ENCODE results near the gene MGMT. TPM values are rescaled to one million over a fixed set of nuclear protein-coding genes. Genes with fewer than 3 reads are reported as not detected.

MGMT gene
- total RNA-seq, 1 donor from 2014 or later, result 58.5 TPM

DNA sequence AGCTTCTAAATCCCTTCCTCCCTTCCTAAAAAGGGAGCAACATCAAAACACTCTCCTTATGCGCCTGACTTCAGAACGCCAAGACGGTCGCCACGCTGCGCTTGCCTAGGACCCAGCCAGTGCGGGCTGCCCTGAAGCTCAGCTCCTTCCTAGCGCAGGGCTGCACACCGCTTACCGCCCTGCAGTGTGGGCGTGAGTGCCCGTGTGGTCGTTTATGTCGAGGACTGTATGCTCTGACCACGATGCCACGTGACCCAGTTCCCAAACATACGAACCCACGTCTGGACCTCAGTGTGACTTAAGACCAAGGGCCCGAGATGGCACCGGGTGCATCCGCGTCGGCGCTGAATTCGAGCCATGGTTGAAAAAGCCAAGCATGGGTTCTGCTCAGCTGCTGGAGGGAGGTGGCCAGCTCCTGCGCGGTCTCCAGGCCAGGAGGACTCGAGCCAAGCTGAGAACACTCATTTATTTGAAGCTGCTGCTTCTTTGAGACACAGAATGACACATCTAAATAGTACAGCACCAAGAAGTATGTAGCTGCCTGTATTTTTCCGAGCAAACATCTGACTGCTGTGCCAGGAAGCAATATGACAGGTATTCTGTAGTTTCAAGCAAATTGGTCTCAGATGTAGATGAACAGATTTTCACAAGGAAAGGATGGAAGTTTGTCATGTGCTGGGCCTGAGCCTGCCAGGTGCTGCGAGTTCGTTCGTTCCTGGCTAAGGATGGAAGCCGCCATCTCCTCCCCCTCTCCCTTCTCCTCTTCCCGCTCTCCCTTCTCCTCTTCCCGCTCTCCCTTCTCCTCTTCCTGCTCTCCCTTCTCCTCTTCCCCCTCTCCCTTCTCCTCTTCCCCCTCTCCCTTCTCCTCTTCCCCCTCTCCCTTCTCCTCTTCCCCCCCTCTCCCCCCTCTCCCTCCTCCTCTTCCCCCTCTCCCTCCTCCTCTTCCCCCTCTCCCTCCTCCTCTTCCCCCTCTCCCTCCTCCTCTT is 312.4 kb downstream of the MGMT start:
- DNase-seq (ENCODE audit: low spot score), result no peak
- no peak for ATAC-seq

DNA sequence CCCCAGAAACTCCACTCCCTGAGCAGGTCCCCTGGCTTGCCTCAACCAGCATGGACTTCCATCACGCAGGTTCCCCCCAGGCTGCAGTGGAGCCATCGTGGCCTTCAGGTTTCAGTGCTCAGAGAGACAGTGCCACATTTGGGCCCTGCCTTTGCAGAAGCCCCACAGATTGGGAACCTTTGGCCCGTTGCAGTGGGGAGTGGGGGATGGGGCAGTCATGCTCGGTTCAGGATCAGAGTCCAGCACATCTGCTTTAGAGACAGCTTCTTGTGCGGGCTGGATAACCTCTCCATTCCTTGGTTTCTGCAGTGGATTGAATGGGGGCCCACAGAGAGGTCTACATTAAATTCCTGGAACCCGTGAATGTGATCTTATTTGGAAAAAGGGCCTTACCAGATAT is 313.2 kb downstream of the MGMT start:
- ATAC-seq (no peak), DNase-seq (ENCODE audit: low spot score) (no peak)

DNA sequence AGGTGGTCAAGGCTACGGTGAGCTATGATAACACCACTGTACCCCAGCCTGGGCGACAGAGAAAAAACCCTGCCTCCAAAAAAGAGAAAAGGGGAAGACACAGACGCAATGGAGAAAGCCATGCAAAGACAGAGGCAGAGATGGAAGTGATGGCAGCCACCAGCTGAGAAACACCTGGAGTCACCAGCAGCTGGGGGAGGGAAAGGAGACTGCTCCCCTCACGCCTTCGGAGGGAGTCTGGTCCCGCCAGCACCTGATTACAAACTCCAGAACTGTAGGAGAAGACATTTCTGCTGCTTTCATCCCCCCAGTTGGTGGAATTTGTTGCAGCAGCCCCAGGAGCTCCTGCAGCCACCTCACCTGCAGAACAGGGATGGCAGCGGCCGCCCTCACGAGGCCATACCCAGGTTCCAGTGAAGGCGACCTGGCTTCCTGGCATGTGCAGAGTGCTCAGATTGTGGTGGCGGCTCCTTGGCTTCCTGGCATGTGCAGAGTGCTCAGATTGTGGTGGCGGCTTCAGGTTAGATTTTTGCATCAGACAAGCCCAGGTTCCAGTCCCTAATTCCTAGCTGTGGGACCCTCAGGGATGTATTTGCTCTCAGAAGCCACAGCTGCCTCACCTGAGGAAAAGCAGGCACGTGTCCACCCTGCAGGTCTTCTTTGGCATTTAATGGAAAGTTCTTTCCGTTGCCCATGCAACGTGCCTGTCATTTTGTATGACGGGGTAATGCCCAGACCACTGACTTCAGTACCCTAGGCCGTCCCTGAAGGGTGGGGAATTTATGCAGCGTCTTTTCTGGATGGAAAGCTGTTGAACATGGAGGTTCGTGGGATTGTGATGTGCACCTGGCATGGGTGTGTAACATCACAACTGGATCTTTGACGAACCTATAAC is 314.1 kb downstream of the MGMT start:
- DNase-seq (ENCODE audit: low spot score) (no peak), ATAC-seq (no peak)

DNA sequence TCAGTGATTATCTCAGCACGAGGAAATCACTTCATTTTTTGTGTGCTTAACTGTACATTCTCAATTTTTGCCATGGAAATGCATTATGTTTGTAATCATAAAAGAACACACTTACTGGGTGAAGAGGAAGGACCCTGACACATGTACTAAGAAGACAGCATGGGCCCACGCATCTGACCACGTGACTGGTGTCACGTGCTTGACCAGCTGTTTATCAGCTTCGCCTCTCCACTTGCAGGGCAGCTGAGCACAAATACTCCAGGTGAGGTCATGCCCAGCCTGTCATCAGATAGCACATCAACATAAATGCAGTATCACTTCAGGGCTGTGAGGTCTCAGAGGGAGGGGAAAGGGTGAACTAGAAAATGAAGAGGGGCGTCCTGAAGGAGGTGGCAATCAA is 317.2 kb downstream of the MGMT start:
- DNase-seq (ENCODE audit: low spot score), result no peak
- ATAC-seq, result no peak

DNA sequence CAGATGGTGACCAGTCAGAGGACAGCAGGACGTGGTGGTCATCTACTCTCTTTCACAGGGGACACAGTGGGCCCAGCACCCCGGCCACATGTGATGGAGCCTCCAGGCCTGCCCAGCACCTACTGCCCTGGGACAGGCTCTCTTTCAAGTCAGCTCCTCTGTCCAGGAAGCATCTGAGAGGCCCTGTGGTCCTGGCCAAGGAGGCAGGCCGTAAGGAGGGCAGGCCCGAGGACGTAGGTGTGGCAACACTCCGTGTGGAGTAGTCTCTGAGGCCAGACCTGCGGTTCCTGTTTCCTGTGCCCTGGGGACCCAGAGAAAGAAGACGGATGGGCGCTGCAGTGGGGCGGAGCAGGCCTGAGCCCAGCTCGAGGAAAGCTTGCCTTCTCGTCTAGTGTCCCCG is 317.9 kb downstream of the MGMT start:
- ATAC-seq (peak; percentile 13), DNase-seq (ENCODE audit: low spot score) (no peak)

DNA sequence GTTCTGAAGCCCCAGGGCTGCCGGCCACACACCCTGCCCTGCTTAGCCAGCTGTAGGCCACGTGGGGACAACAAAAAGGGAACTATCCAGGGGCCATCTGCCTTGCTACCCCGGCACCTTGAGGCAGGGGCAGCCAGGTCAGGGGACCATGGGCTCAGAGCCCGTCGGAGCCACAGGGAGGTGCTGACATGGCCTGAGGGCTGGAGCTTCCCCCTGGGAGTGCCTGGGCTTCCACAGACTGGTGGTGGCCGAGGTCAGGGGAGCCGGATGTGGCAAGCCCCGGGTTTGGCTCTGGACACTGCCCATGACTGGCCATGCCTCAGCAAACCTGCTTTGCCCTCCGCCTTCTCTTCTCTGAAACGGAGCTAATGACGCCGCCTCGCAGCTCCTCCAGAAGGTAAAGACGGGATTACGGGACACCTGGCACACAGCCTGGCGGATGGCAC is 318.5 kb downstream of the MGMT start:
- DNase-seq (ENCODE audit: low spot score) (no peak), ATAC-seq (peak; percentile 34)

DNA sequence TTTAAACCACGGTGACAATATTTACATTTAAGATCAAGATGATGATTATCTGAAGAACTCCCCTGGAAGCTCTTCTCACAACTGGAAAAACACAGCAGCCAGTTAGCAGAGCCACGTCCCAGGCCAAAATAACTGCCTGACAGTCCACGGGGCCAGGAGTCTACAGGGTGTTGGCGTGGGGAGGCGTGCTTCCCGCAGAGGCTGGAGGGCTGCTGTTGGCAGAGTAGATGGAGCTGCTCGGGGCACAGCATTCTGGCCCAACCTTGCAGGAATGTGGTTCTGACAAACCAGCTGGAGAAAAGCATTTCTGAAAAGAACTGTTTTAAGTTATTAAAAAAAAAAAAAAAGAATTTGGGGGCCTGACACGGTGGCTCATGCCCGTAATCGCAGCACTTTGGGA is 319.2 kb downstream of the MGMT start:
- no peak for ATAC-seq
- no peak for DNase-seq (ENCODE audit: low spot score)

DNA sequence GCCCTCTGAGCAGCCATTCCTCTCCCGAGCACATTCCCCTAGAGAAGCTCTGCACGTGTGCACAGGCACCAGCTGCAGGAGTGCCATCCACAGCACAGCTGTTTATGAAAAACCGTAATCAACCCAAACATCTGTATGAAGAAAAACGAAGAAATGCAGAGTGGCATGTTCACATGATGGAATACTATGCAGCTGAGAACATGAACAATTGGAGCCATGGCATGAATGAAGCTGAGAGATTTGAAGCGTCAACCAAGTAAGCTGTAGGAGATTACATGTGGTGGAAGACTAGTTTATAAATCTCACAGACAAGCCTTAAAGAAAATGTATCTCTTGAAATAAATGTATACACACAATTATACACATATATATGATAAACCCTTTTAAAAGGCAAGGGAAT is 320.5 kb downstream of the MGMT start:
- DNase-seq (ENCODE audit: low spot score) (no peak), ATAC-seq (no peak)

DNA sequence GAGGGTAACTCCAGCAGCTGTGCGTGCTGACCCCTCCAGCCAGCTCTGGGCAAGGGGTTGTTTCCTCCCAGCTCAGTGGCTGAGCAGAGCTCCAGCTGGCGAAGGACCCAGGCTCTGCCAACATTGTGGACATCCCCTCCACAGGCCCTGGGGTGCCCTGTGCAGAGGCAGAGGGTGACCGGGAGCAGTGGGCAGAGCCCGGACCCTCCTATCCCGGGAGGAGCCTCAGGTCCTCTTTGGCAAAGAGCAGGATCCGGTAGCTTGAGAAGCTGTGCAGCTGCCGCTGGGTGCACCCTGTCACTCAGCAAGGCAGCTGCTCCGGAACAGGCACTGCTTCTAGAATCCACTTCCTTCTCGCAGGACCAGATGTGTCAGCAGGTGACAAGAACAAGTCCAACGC is 321.2 kb downstream of the MGMT start:
- ATAC-seq (no peak), DNase-seq (ENCODE audit: low spot score) (no peak)

DNA sequence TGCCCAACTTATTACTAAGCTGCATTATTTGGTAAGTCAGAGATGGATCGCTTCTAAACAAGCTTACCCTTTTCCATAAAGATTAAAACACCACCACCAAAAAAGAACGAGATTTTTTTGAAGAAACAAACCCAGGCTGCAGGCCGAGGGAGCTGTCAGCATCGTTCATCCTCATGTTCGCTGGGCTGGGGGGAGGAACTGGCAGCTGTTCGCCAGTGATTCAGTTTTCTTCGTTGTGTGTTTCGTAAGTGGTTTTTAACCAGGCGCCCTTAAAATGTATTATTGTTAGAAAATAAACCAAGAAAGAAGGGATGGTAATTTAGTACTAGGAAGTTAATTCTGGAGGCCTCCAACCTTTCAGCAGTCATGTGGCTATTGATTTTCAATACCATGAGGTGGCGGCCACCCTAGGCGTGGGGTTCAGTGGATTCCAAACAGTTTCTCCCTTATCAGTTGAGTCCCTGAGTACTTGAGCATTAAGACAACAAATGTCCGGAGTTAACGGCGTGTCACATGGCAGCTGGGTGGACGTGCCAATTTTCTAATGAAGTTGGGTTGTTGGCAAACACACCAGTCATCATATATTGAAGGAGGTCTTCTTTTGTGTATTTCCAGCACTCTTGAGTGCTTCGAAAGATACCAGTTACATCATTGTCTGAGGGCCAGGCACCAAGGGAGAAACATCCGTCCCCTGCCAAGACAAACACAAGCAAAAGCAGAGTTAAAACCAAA is 323.8 kb downstream of the MGMT start:
- DNase-seq (ENCODE audit: low spot score), result no peak
- ATAC-seq, result no peak

DNA sequence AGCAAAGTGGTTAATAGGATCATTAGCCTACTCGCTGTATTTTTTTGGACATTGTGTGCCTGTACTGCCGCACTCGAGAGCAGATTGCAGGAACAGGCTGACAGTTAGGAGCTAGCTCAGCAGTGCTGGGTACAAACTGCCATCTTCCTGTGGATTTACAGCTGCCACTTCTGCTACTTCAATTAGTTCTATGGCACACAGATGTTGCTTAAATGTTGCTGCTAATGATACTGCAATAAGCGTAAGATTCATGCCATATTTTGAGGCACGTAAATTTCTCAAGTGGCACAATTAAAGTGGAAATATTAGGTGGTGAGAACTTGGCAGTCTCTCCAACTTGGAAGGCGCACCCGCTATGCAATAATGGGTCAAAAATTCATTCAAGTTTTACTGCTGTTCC is 325.1 kb downstream of the MGMT start:
- ATAC-seq (no peak), DNase-seq (ENCODE audit: low spot score) (no peak)

DNA sequence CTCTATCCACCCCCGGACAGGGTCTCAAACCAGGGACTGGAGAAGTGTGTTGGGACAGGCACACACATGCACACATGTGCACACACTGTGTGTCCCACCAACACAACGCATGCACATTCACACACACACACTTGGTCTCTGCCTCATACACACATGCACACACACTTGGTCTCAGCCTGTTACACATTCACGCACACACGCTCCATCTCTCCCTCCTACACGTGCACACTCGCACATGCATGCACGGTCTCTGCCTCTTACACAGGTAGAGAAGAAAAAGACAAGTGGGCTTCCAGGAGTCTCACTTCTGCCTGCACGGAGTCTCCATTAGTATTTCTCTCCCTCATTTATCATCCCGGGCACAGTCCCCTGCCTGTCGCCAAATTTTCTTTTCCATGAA is 325.8 kb downstream of the MGMT start:
- no peak for DNase-seq (ENCODE audit: low spot score)
- ATAC-seq, result no peak

DNA sequence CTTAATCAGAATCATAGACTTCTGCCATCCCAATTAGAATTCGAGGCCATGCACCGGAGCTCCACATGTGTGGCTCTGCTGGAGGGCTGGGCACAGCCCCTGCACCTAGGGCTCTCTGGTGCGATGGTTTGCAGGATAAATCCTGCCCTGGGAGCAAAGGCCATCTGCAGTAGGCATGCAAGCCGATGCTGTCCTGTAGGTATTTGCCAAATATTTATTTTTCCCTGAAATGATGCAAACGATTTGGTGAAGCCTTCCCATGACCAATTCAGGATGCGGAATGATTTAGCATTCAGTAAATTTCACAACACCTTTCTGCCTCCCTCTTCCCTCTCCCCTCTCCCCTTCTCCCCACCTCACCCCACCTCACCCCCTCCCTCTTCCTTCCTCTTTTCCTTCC is 326.4 kb downstream of the MGMT start:
- no peak for DNase-seq (ENCODE audit: low spot score)

DNA sequence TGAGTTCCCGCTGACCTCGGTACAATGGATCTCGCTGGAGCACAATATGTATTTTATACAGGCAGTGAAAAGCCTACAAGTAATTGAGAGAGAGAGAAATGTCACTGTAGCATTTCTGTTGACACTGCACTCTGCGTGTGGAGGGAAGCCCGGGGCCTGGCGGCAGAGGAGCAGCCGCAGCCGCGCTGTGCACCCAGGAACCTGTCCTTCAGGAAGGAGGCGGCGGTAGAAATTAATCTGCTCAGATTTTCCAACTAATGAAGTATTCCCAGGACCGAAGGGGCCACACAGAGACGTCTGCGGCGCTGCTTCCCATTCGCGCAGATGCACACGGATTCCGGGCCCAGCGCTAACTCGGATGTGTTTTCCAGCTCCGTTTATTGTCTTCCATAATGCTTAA is 327.0 kb downstream of the MGMT start:
- no peak for DNase-seq (ENCODE audit: low spot score)

More for the DNA sequence above, 326.4 kb downstream of the MGMT start:
- ATAC-seq, result peak; percentile 58

DNA sequence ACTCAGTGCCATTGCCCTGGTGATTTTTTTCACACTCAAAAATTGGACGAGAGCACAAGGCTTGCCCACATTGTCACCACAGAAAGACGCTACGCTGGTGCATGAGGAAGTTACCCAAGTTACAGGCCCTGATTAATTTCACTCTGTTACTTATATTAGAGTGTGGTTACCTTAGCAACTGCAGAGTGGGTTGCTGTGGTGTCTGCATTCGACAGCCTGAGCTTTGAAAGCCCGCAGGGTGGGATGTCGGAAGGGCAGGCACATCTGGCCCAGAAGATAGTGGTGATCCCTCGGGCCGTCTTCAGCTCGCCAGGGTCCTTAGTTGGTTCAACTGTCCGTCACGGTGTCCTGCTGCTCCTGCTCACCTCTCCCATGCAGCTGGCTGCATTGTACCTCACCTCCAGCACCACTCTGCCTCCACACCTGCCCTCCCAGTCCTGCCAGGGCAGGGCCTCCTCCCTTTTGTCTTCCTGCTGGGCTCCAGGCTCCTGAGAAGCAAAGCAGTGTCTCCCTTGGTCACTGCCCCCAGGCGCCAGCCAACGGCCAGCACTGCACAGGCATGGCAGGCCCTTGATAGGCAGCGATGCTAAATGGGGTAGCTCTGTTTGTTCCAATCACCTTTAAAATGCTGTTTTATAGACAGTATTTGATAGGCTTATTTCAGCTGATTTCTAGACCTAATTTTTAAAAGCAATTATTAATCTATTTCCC is 329.8 kb downstream of the MGMT start:
- no peak for DNase-seq (ENCODE audit: low spot score)
- no peak for ATAC-seq

More for the DNA sequence above, 327.0 kb downstream of the MGMT start:
- ATAC-seq, result no peak

DNA sequence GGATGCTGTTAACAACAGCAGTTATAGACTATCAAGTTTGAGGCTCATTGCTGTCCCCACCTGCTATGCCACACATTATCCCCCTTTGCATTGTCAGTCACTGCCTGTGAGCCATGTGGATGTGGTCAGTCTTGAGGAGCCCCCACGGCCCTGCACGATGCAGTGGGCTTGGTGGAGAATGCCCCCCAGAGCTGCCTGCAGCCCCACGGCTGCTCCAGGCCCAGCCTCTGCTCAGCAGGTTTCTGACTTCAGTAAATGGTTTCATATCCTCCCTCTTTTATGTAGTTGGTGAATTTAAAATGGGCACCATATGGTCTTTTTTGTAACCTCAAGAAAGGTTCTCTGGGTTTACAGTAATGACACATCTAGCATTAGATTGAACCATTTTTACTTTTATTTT is 332.9 kb downstream of the MGMT start:
- DNase-seq (ENCODE audit: low spot score) (peak; percentile 11), ATAC-seq (no peak)

DNA sequence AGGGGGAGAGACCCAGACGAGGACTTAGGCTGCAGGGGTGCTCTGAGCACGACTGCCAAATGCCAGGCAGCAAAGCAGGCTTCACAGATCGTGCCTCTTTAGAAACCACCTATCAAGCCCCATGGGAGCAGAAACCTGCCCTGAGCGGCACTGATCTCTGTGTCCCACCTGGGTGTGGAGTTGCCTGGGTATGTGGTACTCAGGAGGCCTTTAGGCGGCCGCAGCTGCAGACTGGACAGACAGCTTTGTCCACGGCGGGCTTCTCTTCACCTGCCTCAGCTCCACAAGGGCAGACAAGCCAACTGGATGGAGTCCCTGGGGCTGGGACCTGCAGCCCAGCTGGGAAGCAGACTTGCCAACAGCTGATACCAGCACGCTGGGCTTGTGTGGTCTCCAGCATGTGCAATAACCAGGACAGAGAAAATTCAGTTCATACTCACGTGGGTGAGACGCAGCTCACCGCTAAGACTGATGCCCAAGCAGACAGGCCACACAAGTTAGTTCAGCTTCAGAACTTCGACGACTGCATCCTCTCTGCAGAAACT is 333.8 kb downstream of the MGMT start:
- ATAC-seq, result no peak
- peak; percentile 35 for DNase-seq (ENCODE audit: low spot score)

DNA sequence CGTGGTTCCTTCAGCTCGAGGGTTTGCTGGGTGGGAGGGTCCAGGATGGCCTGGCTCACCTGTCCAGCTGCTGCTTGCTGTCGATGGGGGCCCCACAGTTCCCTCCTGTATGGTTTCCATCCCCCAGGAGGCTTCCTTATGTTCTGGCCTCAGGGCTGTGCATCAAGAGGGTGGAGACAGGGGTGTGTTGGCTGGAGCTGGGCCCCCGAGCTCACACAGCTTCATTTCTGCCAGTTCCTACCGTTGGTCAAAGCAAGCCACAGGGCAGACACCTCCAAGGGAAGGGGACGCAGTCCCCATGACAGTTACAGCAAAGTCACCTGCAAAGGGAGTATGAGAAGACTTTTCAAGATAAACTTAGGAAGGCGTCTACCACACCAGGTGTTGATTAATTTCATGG is 340.2 kb downstream of the MGMT start:
- DNase-seq (ENCODE audit: low spot score) (no peak), ATAC-seq (no peak)

DNA sequence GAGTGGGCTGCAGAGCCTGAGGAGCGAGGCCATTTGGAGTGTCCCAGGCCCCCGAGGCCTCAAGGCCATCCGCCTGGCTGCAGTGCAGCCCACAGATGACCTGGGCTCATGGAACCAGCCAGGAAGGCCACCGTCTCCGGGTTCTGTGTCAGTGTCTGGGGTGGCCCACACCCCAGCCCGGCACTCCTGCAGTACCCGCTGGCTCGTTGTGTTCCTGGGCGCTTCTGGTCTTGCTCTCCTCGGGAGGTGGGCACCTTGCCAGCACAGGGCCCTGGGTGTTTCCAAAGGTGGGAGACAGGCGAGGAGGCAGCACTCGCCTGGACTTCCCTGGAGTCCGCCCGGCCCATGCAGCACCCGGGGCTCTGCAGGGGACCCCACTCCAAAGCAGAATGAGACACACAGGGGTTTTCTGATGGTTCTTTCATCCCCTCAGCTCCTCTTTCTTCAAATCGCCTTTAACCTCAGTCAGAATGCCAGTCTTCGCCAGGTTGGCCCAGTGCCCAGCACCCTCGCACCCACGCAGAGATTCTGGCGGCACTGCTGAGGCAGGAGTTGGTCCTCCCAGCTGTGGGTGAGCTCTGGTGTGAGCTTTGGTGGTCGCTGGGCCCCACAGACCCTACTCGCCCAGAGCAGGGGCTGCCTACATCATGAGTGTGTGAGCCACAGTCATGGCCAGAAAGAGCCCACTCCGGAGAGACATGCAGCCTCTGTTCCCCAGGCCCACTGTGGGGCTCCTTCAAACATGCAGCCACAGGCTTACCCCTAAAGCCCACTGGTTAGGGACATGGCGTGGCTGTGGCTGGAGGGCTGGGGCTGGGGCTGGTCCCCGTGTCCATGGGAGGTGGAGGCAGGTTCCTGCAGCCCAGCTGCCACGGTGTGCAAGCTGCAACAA is 341.3 kb downstream of the MGMT start:
- ATAC-seq, result no peak
- DNase-seq (ENCODE audit: low spot score), result no peak
